Measurements from ENCODE around the gene NPR3. TPM values are rescaled to one million over a fixed set of nuclear protein-coding genes. Genes with fewer than 3 reads are reported as not detected.

The NPR3 gene
- 6.5 and 7.2 TPM in 2 replicates for total RNA-seq

GRCh38 chr5:32710550-32711361 lies at the start of gene NPR3:
TSS of gene NPR3 (plus strand) at chr5:32711321. CDS start at chr5:32711777, 456 bp downstream.

Other genes starting within 250 kb of the NPR3 start
- 190 and 280 TPM in 2 replicates for gene SUB1, start 125.8 kb upstream of the NPR3 start, total RNA-seq

Measured in cardiac ventricle fibroblast (primary cell).